Measurements from ENCODE around the gene APOBEC3A.
A peak's percentile ranks its signal among the peaks of the same experiment; 100 is the strongest.

Gene APOBEC3A

DNA sequence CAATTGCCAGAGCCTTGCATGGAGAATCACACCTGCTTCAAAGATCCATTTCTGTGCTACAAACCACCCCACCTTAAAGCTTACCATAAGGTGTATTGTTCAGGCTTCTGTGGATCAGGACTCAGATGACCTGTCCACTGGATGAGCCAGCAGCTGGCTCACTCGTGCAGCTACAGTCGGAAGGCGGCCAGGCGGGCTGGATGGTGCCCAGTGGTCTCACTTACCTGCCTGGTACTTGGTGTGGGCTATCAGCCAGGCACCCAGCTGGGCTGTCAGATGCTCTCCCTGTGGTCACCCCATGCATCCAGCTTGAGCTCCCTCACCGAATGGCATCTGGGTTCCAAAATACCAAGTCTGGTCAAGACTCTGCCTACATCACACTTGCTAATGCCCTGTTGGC, 13.8 kb downstream of the APOBEC3A start:
- H3K14ac ChIP-seq (ENCODE audit: low read length) = no peak overlapping the region
- H3K36me3 ChIP-seq (ENCODE audit: control insufficient read depth in 1 of 2, insufficient read depth in 2 of 2, low read length in 2 of 2) = no peaks in the 10 kb centered on the region
- H3K9me3 ChIP-seq (ENCODE audit: insufficient read depth, low read depth, low read length) = peaks cover 3% of the 10 kb centered on the region
- H2BK120ac ChIP-seq (ENCODE audit: insufficient read depth, low read length, poor library complexity) = no peak overlapping the region
- no peak overlapping the region for H3K9ac ChIP-seq (ENCODE audit: low read length)
- no peaks in the 10 kb centered on the region for H3K27me3 ChIP-seq (ENCODE audit: insufficient read depth, low read length)
- no peak overlapping the region for H2AK5ac ChIP-seq (ENCODE audit: low read length)
- no CpG with 5 or more reads among the region's 5 CpGs for WGBS (ENCODE audit: extremely low coverage, insufficient coverage, insufficient read length)
- H3K4me2 ChIP-seq (ENCODE audit: low read length) = no peak overlapping the region
- no peaks in the 10 kb centered on the region for H3K79me2 ChIP-seq (ENCODE audit: control insufficient read depth, insufficient read depth, low read length, poor library complexity)
- no peak overlapping the region for H3K4me3 ChIP-seq (ENCODE audit: low read depth, low read length)
- H3K27ac ChIP-seq (ENCODE audit: low read depth, low read length) = no peak overlapping the region
- no peak overlapping the region for H4K91ac ChIP-seq (ENCODE audit: low read depth, low read length)
- H2BK5ac ChIP-seq (ENCODE audit: low read depth, low read length, poor library complexity) = no peak overlapping the region
- H2BK12ac ChIP-seq (ENCODE audit: low read length) = no peak overlapping the region
- no peak overlapping the region for H4K12ac ChIP-seq (ENCODE audit: low read depth, low read length)
- H3K79me1 ChIP-seq (ENCODE audit: low read length) = no peaks in the 10 kb centered on the region
- H4K8ac ChIP-seq (ENCODE audit: low read depth, low read length) = no peak overlapping the region
- H3K18ac ChIP-seq (ENCODE audit: low read length) = no peak overlapping the region
- DNase-seq = no peak
- H2AFZ ChIP-seq (ENCODE audit: insufficient read depth, low read length, poor library complexity) = no peak overlapping the region
- H3K23ac ChIP-seq (ENCODE audit: low read length) = no peak overlapping the region
- no peaks in the 10 kb centered on the region for H3K4me1 ChIP-seq (ENCODE audit: control insufficient read depth in 1 of 2, insufficient read depth in 2 of 2, low read length in 2 of 2)
- no peak overlapping the region for H3K4ac ChIP-seq (ENCODE audit: low read depth, low read length)

DNA sequence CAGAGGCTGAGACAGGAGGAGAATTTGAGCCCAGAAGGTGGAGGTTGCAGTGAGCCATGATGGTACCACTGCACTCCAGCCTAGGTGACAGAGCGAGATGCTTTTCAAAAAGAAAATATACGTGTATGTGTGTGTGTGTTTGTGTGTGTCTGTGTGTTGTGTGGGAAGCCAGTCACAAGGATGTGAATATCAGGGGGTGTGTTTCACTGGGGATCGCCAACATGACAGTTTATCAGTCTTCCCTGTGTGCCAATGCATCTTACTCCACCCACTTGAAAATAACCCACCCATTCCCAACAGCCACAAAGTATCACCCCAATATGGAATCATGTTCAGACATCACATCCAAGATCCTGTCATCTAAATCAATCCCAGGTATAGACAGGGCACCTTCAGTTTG, 14.4 kb downstream of the APOBEC3A start:
- WGBS (ENCODE audit: extremely low coverage, insufficient coverage, insufficient read length) = no CpG with 5 or more reads among the region's 3 CpGs
- H3K23ac ChIP-seq (ENCODE audit: low read length) = no peak overlapping the region
- H3K4me1 ChIP-seq (ENCODE audit: control insufficient read depth in 1 of 2, insufficient read depth in 2 of 2, low read length in 2 of 2) = no peaks in the 10 kb centered on the region
- H3K36me3 ChIP-seq (ENCODE audit: control insufficient read depth in 1 of 2, insufficient read depth in 2 of 2, low read length in 2 of 2) = no peaks in the 10 kb centered on the region
- H2BK12ac ChIP-seq (ENCODE audit: low read length) = no peak overlapping the region
- H3K14ac ChIP-seq (ENCODE audit: low read length) = no peak overlapping the region
- no peaks in the 10 kb centered on the region for H3K79me1 ChIP-seq (ENCODE audit: low read length)
- H3K4me2 ChIP-seq (ENCODE audit: low read length) = no peak overlapping the region
- peaks cover 3% of the 10 kb centered on the region for H3K9me3 ChIP-seq (ENCODE audit: insufficient read depth, low read depth, low read length)
- no peak overlapping the region for H3K9ac ChIP-seq (ENCODE audit: low read length)
- H2AK5ac ChIP-seq (ENCODE audit: low read length) = no peak overlapping the region
- H3K79me2 ChIP-seq (ENCODE audit: control insufficient read depth, insufficient read depth, low read length, poor library complexity) = no peaks in the 10 kb centered on the region
- H3K27me3 ChIP-seq (ENCODE audit: insufficient read depth, low read length) = no peaks in the 10 kb centered on the region
- H3K4me3 ChIP-seq (ENCODE audit: low read depth, low read length) = no peak overlapping the region
- H4K91ac ChIP-seq (ENCODE audit: low read depth, low read length) = no peak overlapping the region
- no peak overlapping the region for H3K18ac ChIP-seq (ENCODE audit: low read length)
- H2AFZ ChIP-seq (ENCODE audit: insufficient read depth, low read length, poor library complexity) = no peak overlapping the region
- no peak overlapping the region for H3K4ac ChIP-seq (ENCODE audit: low read depth, low read length)
- no peak overlapping the region for H2BK120ac ChIP-seq (ENCODE audit: insufficient read depth, low read length, poor library complexity)
- no peak overlapping the region for H4K12ac ChIP-seq (ENCODE audit: low read depth, low read length)
- no peak overlapping the region for H4K8ac ChIP-seq (ENCODE audit: low read depth, low read length)
- H3K27ac ChIP-seq (ENCODE audit: low read depth, low read length) = no peak overlapping the region
- no peak overlapping the region for H2BK5ac ChIP-seq (ENCODE audit: low read depth, low read length, poor library complexity)
- no peak for DNase-seq

DNA sequence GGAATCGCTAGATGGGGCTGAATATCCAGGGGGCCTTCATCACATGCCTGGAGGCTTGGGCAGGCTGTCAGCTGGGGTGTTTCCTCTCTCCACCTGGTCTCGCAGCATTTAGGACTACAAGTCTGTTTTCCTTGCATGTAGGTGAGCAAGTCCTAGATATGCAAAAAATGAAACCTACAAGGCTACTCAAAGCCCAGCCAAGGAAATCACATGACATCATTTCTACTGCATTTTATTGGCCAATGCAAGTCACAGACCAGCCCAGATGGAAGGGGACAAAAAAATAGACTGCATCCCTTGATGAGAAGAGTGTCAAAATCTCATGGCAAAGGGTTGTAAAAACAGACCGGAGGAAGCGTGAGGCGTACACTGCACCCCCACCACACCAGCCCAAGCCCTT, 15.1 kb downstream of the APOBEC3A start:
- no peak overlapping the region for H2BK5ac ChIP-seq (ENCODE audit: low read depth, low read length, poor library complexity)
- H3K4ac ChIP-seq (ENCODE audit: low read depth, low read length) = no peak overlapping the region
- H3K36me3 ChIP-seq (ENCODE audit: control insufficient read depth in 1 of 2, insufficient read depth in 2 of 2, low read length in 2 of 2) = no peaks in the 10 kb centered on the region
- no peaks in the 10 kb centered on the region for H3K79me1 ChIP-seq (ENCODE audit: low read length)
- peaks cover 3% of the 10 kb centered on the region for H3K9me3 ChIP-seq (ENCODE audit: insufficient read depth, low read depth, low read length)
- no peak overlapping the region for H3K23ac ChIP-seq (ENCODE audit: low read length)
- H2AK5ac ChIP-seq (ENCODE audit: low read length) = no peak overlapping the region
- no peak overlapping the region for H3K27ac ChIP-seq (ENCODE audit: low read depth, low read length)
- H3K14ac ChIP-seq (ENCODE audit: low read length) = no peak overlapping the region
- no peaks in the 10 kb centered on the region for H3K27me3 ChIP-seq (ENCODE audit: insufficient read depth, low read length)
- no peak overlapping the region for H3K4me3 ChIP-seq (ENCODE audit: low read depth, low read length)
- no peak overlapping the region for H2AFZ ChIP-seq (ENCODE audit: insufficient read depth, low read length, poor library complexity)
- H4K8ac ChIP-seq (ENCODE audit: low read depth, low read length) = no peak overlapping the region
- WGBS (ENCODE audit: extremely low coverage, insufficient coverage, insufficient read length) = no CpG with 5 or more reads among the region's 5 CpGs
- no peak overlapping the region for H3K4me2 ChIP-seq (ENCODE audit: low read length)
- no peak overlapping the region for H4K12ac ChIP-seq (ENCODE audit: low read depth, low read length)
- no peak overlapping the region for H3K18ac ChIP-seq (ENCODE audit: low read length)
- no peak overlapping the region for H2BK12ac ChIP-seq (ENCODE audit: low read length)
- no peak overlapping the region for H3K9ac ChIP-seq (ENCODE audit: low read length)
- no peak overlapping the region for H2BK120ac ChIP-seq (ENCODE audit: insufficient read depth, low read length, poor library complexity)
- H3K4me1 ChIP-seq (ENCODE audit: control insufficient read depth in 1 of 2, insufficient read depth in 2 of 2, low read length in 2 of 2) = no peaks in the 10 kb centered on the region
- no peaks in the 10 kb centered on the region for H3K79me2 ChIP-seq (ENCODE audit: control insufficient read depth, insufficient read depth, low read length, poor library complexity)
- peak in 1 of 2 donors; percentile 16 for DNase-seq
- H4K91ac ChIP-seq (ENCODE audit: low read depth, low read length) = no peak overlapping the region

DNA sequence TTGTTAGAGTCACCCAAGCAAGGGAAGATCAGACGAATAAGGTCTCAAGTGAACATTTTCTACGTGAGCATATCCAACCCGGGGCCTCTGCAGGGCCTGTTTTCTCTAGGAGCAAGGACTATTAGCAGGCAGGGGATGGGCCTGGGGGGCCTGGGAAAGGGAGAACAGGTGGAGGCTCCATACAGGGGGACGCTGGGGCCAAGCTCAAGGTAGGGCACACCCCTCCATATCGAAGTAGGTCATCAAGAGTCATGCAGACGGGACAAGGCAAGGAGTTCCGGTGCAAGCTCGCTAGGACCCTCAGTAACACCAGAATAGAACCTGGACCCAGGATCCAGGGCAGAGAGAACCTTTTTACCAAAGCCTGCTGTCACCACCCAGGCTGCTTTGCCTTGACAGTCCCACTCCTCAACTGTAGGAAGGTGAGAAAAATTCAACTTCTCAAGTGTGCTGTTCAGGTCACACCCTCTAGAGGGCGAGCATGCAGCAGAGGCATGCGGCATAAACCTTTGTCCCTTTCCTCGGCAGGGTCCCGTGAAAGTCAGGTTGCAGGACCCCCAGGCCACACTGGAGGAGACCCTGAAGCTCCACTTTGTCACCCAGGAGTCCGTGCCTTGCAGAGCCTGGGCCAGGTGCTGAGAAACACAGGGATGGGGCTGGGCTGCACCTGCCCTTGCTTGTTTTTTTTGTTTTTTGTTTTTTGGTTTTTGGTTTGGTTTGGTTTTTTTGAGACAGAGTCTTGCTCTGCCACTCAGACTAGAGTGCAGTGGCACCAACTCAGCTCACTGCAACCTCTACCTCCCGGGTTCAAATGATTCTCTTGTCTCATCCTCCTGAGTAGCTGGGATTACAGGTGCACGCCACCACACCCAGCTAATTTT, 16.1 kb downstream of the APOBEC3A start:
- Histone ChIP-seq H3K79me1 (ENCODE audit: low read length) (no peaks in the 10 kb centered on the region), H3K79me2 (ENCODE audit: control insufficient read depth, insufficient read depth, low read length, poor library complexity) (no peaks in the 10 kb centered on the region), H4K12ac (ENCODE audit: low read depth, low read length) (no peak overlapping the region), H3K4ac (ENCODE audit: low read depth, low read length) (no peak overlapping the region), H3K9ac (ENCODE audit: low read length) (no peak overlapping the region), H2BK5ac (ENCODE audit: low read depth, low read length, poor library complexity) (no peak overlapping the region), H3K4me2 (ENCODE audit: low read length) (no peak overlapping the region), H3K9me3 (ENCODE audit: insufficient read depth, low read depth, low read length) (peaks cover 3% of the 10 kb centered on the region), H3K36me3 (ENCODE audit: control insufficient read depth in 1 of 2, insufficient read depth in 2 of 2, low read length in 2 of 2) (no peaks in the 10 kb centered on the region), H2BK120ac (ENCODE audit: insufficient read depth, low read length, poor library complexity) (no peak overlapping the region), H4K91ac (ENCODE audit: low read depth, low read length) (no peak overlapping the region), H3K4me1 (ENCODE audit: control insufficient read depth in 1 of 2, insufficient read depth in 2 of 2, low read length in 2 of 2) (no peaks in the 10 kb centered on the region), H2AK5ac (ENCODE audit: low read length) (no peak overlapping the region), H3K27me3 (ENCODE audit: insufficient read depth, low read length) (no peaks in the 10 kb centered on the region), H3K27ac (ENCODE audit: low read depth, low read length) (no peak overlapping the region), H3K14ac (ENCODE audit: low read length) (no peak overlapping the region), H2AFZ (ENCODE audit: insufficient read depth, low read length, poor library complexity) (no peak overlapping the region), H3K23ac (ENCODE audit: low read length) (no peak overlapping the region), H3K18ac (ENCODE audit: low read length) (no peak overlapping the region), H2BK12ac (ENCODE audit: low read length) (no peak overlapping the region), H4K8ac (ENCODE audit: low read depth, low read length) (no peak overlapping the region), H3K4me3 (ENCODE audit: low read depth, low read length) (no peak overlapping the region)
- DNase-seq = peak; percentile 26 to 74
- no CpG with 5 or more reads among the region's 15 CpGs for WGBS (ENCODE audit: extremely low coverage, insufficient coverage, insufficient read length)

Measured in trophoblast cell (in vitro differentiated cells and primary cell).